Hepatocyte (in vitro differentiated cells): Measurements from ENCODE around the gene WNT1.

ENCODE experiments used
- CTCF ChIP-seq: fragments of 200-600 bp; sonication (generic); IDR thresholded peaks from 2 replicates; pipeline ENCODE4 v1.5.1; 2016; ENCODE audit warnings: antibody characterized with exemption, mild to moderate bottlenecking; ENCODE audit not compliant: poor library complexity
- EZH2phosphoT487 ChIP-seq: fragments of 200-600 bp; sonication (generic); IDR thresholded peaks from one replicate; pipeline ENCODE4 v1.6.1; 2018; ENCODE audit warnings: antibody characterized with exemption, mild to moderate bottlenecking, low read depth, moderate library complexity; ENCODE audit not compliant: unreplicated experiment, severe bottlenecking

GRCh38 chr12:48946943-48947342, 31.2 kb upstream of the WNT1 start:
- TF ChIP-seq CTCF (no peak), EZH2phosphoT487 (no peak)
